GM06990 (cell line): Measurements from ENCODE around the gene LRRTM4.

Source experiments
- DNase-seq: peaks from one replicate; pipeline ENCODE4 v3.0.0-alpha.2; 2011; ENCODE audit not compliant: insufficient read length; ENCODE audit errors: extremely low read depth
- H3K27me3 ChIP-seq: replicated peaks from 2 replicates; pipeline ENCODE4 v1.6.0; 2011; ENCODE audit warnings: low read length; ENCODE audit not compliant: control insufficient read depth, insufficient read depth
- H3K36me3 ChIP-seq: 2 replicates; pipeline ENCODE4 v1.5.1; 2011; ENCODE audit warnings: low read length; ENCODE audit not compliant: control insufficient read depth, insufficient read depth
- H3K4me3 ChIP-seq: replicated peaks from 2 replicates; pipeline ENCODE4 v1.5.1; 2011; ENCODE audit warnings: low read depth, mild to moderate bottlenecking, control low read depth, low read length
- TF ChIP-seq, protein P1 (sequence below): IDR thresholded peaks from 2 replicates; pipeline ENCODE4 v1.5.1; 2011; ENCODE audit warnings: low read length, control low read depth, mild to moderate bottlenecking, inconsistent platforms; ENCODE audit not compliant: insufficient read depth, poor library complexity, severe bottlenecking

LRRTM4 gene

DNA sequence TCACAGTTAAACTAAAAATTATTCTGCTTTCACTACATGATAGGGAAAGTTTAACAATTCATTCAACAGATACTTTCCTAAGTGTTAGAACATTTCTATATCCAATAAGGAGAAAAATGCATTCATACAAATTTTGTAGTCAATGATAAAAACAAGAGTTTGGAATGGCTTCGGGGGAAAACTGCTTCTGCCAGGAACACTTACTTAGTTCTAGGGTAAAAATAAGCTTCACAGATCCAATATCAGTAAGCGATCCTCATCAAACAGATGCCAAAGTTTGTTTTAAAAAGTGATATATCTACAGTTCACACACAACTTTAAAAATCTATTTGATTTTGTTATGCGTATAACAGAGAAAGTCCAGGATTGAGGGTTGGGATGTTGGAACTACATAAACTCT lies 199.7 kb downstream of the LRRTM4 start:
- DNase-seq: no peak
- no peaks in the 10 kb centered on the region for H3K36me3 ChIP-seq
- no peaks in the 10 kb centered on the region for H3K27me3 ChIP-seq
- TF ChIP-seq, protein P1, sequence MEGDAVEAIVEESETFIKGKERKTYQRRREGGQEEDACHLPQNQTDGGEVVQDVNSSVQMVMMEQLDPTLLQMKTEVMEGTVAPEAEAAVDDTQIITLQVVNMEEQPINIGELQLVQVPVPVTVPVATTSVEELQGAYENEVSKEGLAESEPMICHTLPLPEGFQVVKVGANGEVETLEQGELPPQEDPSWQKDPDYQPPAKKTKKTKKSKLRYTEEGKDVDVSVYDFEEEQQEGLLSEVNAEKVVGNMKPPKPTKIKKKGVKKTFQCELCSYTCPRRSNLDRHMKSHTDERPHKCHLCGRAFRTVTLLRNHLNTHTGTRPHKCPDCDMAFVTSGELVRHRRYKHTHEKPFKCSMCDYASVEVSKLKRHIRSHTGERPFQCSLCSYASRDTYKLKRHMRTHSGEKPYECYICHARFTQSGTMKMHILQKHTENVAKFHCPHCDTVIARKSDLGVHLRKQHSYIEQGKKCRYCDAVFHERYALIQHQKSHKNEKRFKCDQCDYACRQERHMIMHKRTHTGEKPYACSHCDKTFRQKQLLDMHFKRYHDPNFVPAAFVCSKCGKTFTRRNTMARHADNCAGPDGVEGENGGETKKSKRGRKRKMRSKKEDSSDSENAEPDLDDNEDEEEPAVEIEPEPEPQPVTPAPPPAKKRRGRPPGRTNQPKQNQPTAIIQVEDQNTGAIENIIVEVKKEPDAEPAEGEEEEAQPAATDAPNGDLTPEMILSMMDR: no peak
- no peak overlapping the region for H3K4me3 ChIP-seq

- H3K4me3 ChIP-seq: no peak overlapping the region
These were observed 207.5 kb downstream of the LRRTM4 start for GRCh38 chr2:77314721-77315120.

GRCh38 chr2:77310416-77310815 lies 211.8 kb downstream of the LRRTM4 start:
- Histone ChIP-seq H3K36me3 (no peaks in the 10 kb centered on the region), H3K4me3 (no peak overlapping the region), H3K27me3 (no peaks in the 10 kb centered on the region)
- TF ChIP-seq, protein P1: no peak
- no peak for DNase-seq

More at GRCh38 chr2:77314721-77315120, 207.5 kb downstream of the LRRTM4 start:
- Histone ChIP-seq H3K36me3 (no peaks in the 10 kb centered on the region), H3K27me3 (no peaks in the 10 kb centered on the region)
- DNase-seq: no peak
- TF ChIP-seq, protein P1: no peak

DNA sequence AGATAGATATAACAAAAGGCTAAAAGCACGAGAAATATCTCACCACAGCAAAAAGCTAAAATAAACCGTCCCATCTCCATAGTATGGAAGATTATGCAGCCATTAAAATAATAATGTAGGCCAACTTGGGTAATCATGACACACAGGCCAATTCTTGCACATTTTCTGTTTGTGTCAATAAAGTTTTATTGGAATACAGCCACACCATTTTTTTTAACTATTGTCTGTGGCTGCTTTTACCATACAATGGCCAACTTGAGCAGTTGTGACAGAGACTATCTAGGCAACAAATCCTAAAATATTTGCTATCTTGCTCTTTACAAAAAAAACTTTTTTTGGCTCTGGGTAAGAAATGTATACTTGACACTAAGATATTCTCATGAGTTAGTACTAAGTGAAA lies 212.5 kb downstream of the LRRTM4 start:
- H3K27me3 ChIP-seq: no peaks in the 10 kb centered on the region
- DNase-seq: no peak
- H3K36me3 ChIP-seq: no peaks in the 10 kb centered on the region
- TF ChIP-seq, protein P1: no peak
- no peak overlapping the region for H3K4me3 ChIP-seq

DNA sequence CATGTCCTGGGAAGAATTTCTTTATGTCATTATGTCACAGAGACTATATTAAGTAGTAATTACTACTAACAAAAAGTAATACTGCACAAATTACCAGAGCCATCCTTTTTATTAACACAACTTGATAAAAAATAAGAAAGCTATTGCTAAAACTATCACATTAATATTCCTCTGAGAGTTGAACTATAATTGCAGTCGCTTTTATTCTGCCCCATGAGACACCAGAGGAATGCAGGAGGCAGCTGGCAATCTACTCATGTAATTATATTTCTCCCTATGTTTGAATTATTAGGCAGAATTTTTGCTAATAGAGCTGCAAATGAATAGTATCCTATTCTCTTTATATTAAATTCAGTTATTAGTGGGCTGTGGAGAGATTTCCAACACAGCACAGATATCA lies 220.7 kb downstream of the LRRTM4 start:
- Histone ChIP-seq H3K27me3 (no peaks in the 10 kb centered on the region), H3K4me3 (no peak overlapping the region), H3K36me3 (no peaks in the 10 kb centered on the region)
- no peak for DNase-seq
- TF ChIP-seq, protein P1: no peak

GRCh38 chr2:77296791-77297190 lies 225.4 kb downstream of the LRRTM4 start:
- no peaks in the 10 kb centered on the region for H3K36me3 ChIP-seq
- no peak overlapping the region for H3K4me3 ChIP-seq
- no peaks in the 10 kb centered on the region for H3K27me3 ChIP-seq
- DNase-seq: no peak
- TF ChIP-seq, protein P1: no peak
